IMR-90 (cell line): ENCODE data around the gene SIPA1. TPM values are rescaled to one million over a fixed set of nuclear protein-coding genes. Genes with fewer than 3 reads are reported as not detected.
"Not testable (repeated sequence)": the region's sequence is repeated elsewhere in the genome, so short reads cannot be mapped to it uniquely, and the experiment has no call there.

Experiments
- ATAC-seq: fragments of 200-7000 bp; cut with Tn5 transposase; 2 replicates; pipeline ENCODE4 v1.9.1; 2020; ENCODE audit warnings: low read depth, mild to moderate bottlenecking, moderate library complexity
- BruUV-seq: library from RNA; stranded (reverse); fragments of 400-500 nt; replicated peaks from 2 replicates; lab custom pipeline; 2021; lab: Mats Ljungman, UMichigan
- CTCF ChIA-PET: fragments of 300-600 bp; formaldehyde crosslinking; extraction: SDS; loops from one replicate; lab custom pipeline; 2021; ENCODE audit warnings: antibody characterized with exemption; lab: Yijun Ruan, JAX
- POLR2A ChIA-PET: fragments of 300-600 bp; sonication (Branson Sonifier 250); formaldehyde crosslinking; loops from one replicate; lab custom pipeline; 2022; ENCODE audit warnings: antibody characterized with exemption; ENCODE audit not compliant: unreplicated experiment; lab: Charles Lee
- DNase-seq: peaks from one replicate; pipeline ENCODE4 v3.0.0; 2013
- H2AFZ ChIP-seq: replicated peaks from 2 replicates; pipeline ENCODE3; 2013; ENCODE audit warnings: low read length, mild to moderate bottlenecking; ENCODE audit not compliant: poor library complexity
- H2AK5ac ChIP-seq: 2 replicates; pipeline ENCODE4 v1.6.1; 2013; ENCODE audit warnings: low read depth, low read length, inconsistent platforms
- H2AK9ac ChIP-seq: replicated peaks from 2 replicates; pipeline ENCODE3; 2013; ENCODE audit warnings: mild to moderate bottlenecking, low read depth, low read length, moderate library complexity; ENCODE audit not compliant: poor library complexity
- H2BK120ac ChIP-seq: 2 replicates; pipeline ENCODE4 v1.6.1; 2013; ENCODE audit warnings: low read depth, low read length, inconsistent platforms
- H2BK15ac ChIP-seq: 3 replicates; pipeline ENCODE4 v1.6.1; 2013; ENCODE audit warnings: low read depth, low read length, inconsistent platforms
- H2BK20ac ChIP-seq: 2 replicates; pipeline ENCODE4 v1.6.1; 2013; ENCODE audit warnings: low read depth, mild to moderate bottlenecking, inconsistent platforms, low read length, moderate library complexity
- H2BK5ac ChIP-seq: 2 replicates; pipeline ENCODE4 v1.6.1; 2013; ENCODE audit warnings: mild to moderate bottlenecking, low read depth, low read length, inconsistent platforms; ENCODE audit not compliant: poor library complexity, severe bottlenecking
- H3K14ac ChIP-seq: replicated peaks from 2 replicates; pipeline ENCODE4 v1.6.1; 2013; ENCODE audit warnings: low read depth, low read length, inconsistent platforms
- H3K18ac ChIP-seq: 2 replicates; pipeline ENCODE4 v1.6.1; 2013; ENCODE audit warnings: low read depth, low read length, control low read depth
- H3K23ac ChIP-seq: 2 replicates; pipeline ENCODE4 v1.6.1; 2013; ENCODE audit warnings: low read depth, low read length, inconsistent platforms
- H3K27ac ChIP-seq: 2 replicates; pipeline ENCODE4 v1.5.1; 2013; ENCODE audit warnings: mild to moderate bottlenecking, control low read depth, low read length; ENCODE audit not compliant: insufficient read depth
- H3K27me3 ChIP-seq: 2 replicates; pipeline ENCODE4 v1.6.1; 2013; ENCODE audit warnings: low read length; ENCODE audit not compliant: control insufficient read depth, insufficient read depth
- H3K36me3 ChIP-seq: 2 replicates; pipeline ENCODE4 v1.6.1; 2013; ENCODE audit warnings: low read length, mixed read lengths; ENCODE audit not compliant: control insufficient read depth, insufficient read depth
- H3K4ac ChIP-seq: 2 replicates; pipeline ENCODE4 v1.6.1; 2013; ENCODE audit warnings: low read depth, low read length, inconsistent platforms
- H3K4me1 ChIP-seq: 2 replicates; pipeline ENCODE4 v1.6.1; 2013; ENCODE audit warnings: low read length, mixed read lengths; ENCODE audit not compliant: control insufficient read depth, insufficient read depth
- H3K4me2 ChIP-seq: 2 replicates; pipeline ENCODE4 v1.6.1; 2013; ENCODE audit warnings: low read depth, mild to moderate bottlenecking, control low read depth, low read length, moderate library complexity
- H3K4me3 ChIP-seq: 2 replicates; pipeline ENCODE4 v1.5.1; 2013; ENCODE audit warnings: low read depth, mild to moderate bottlenecking, control low read depth, low read length, moderate library complexity; ENCODE audit not compliant: insufficient read depth
- H3K56ac ChIP-seq: 2 replicates; pipeline ENCODE4 v1.6.1; 2013; ENCODE audit warnings: low read length, inconsistent platforms; ENCODE audit not compliant: insufficient read depth; ENCODE audit errors: extremely low read depth
- H3K79me1 ChIP-seq, 2 experiments: 2 replicates each; pipeline ENCODE4 v1.6.1; 2013; ENCODE audit warnings: low read length in 2 of 2, inconsistent platforms in 1 of 2, low read depth in 1 of 2
- H3K9ac ChIP-seq: 2 replicates; pipeline ENCODE4 v1.6.1; 2013; ENCODE audit warnings: low read depth, low read length, control low read depth
- H3K9me1 ChIP-seq: 2 replicates; pipeline ENCODE4 v1.6.1; 2013; ENCODE audit warnings: low read length, inconsistent platforms; ENCODE audit not compliant: insufficient read depth
- H3K9me3 ChIP-seq: 2 replicates; pipeline ENCODE4 v1.6.1; 2013; ENCODE audit warnings: low read length; ENCODE audit not compliant: control insufficient read depth, insufficient read depth
- H4K20me1 ChIP-seq: 2 replicates; pipeline ENCODE4 v1.6.1; 2013; ENCODE audit warnings: low read length, inconsistent platforms; ENCODE audit not compliant: insufficient read depth
- H4K5ac ChIP-seq: 2 replicates; pipeline ENCODE4 v1.6.1; 2013; ENCODE audit warnings: mild to moderate bottlenecking, low read depth, low read length, control low read depth
- H4K8ac ChIP-seq, 2 experiments: 2 replicates each; pipeline ENCODE4 v1.6.1; 2013; ENCODE audit warnings: low read depth in 2 of 2, low read length in 2 of 2, control low read depth in 1 of 2, inconsistent platforms in 1 of 2
- H4K91ac ChIP-seq: 2 replicates; pipeline ENCODE4 v1.6.1; 2013; ENCODE audit warnings: low read depth, low read length, inconsistent platforms; ENCODE audit not compliant: insufficient read depth
- WGBS, 2 experiments: methylation state at CpG; one replicate each; pipeline versions ENCODE4 v1.1.5 to v1.1.7; 2013; ENCODE audit warnings: missing lambda C conversion rate in 2 of 2; ENCODE audit not compliant: insufficient read length in 1 of 2; ENCODE audit errors: extremely low coverage in 2 of 2; 5-methylcytosine and 5-hydroxymethylcytosine counted together
- dilution Hi-C: fragments of 300-500 bp; cut with HindIII; formaldehyde crosslinking; loops from one replicate; pipeline ENCODE4 v1.14.3; 2018; ENCODE audit warnings: low sequenced_read_pairs; ENCODE audit not compliant: unreplicated experiment
- in situ Hi-C: fragments of 300-500 bp; cut with MboI; formaldehyde crosslinking; loops from 3 replicates; pipeline ENCODE4 v1.14.3; 2019; ENCODE audit warnings: low sequenced_read_pairs, inconsistent platforms, mixed read lengths
- intact Hi-C: fragments of 100-400 bp; cut with micrococcal nuclease; formaldehyde crosslinking; loops from 2 replicates; pipeline ENCODE4 v1.10.0; 2022
- polyA plus RNA-seq, 3 experiments: library from polyadenylated mRNA; depleted of rRNA; stranded (reverse); fragments of >200 nt; gene quantifications; 2 replicates each; pipeline ENCODE4 v1.2.3, GENCODE V29; 2012; ENCODE audit warnings: low replicate concordance in 1 of 3
- total RNA-seq: library from RNA; depleted of rRNA; stranded (reverse); fragments of >200 nt; gene quantifications from 2 replicates; pipeline ENCODE4 v1.2.3, GENCODE V29; 2012

SIPA1 gene
- total and polyA plus RNA-seq, 2 of the 4 experiments (the other 2 are of a cell fraction): 10.6 to 39.7 TPM

GRCh38 chr11:65691847-65692246 lies 53.9 kb downstream of the SIPA1 start:
- H3K27ac ChIP-seq, H4K5ac ChIP-seq, H2BK20ac ChIP-seq, H3K4me2 ChIP-seq, dilution Hi-C loops, in situ Hi-C loops, H3K4ac ChIP-seq, H3K18ac ChIP-seq, H2BK15ac ChIP-seq, H4K20me1 ChIP-seq, H2AFZ ChIP-seq, H3K14ac ChIP-seq, POLR2A ChIA-PET, H3K56ac ChIP-seq, H3K9ac ChIP-seq, H3K9me1 ChIP-seq, H3K79me1 ChIP-seq, H2AK5ac ChIP-seq, H3K4me1 ChIP-seq, BruUV-seq, H3K9me3 ChIP-seq, H3K4me3 ChIP-seq, ATAC-seq, H4K8ac ChIP-seq, H3K23ac ChIP-seq, DNase-seq, H2AK9ac ChIP-seq, H2BK120ac ChIP-seq, H4K91ac ChIP-seq, H2BK5ac ChIP-seq, H3K36me3 ChIP-seq: not testable (repeated sequence)
- WGBS, 2 experiments: no CpG with 5 or more reads among the region's 8 CpGs
- peaks cover 24% of the 10 kb centered on the region for H3K27me3 ChIP-seq
- intact Hi-C loops: loop anchor here (10.0 kb wide), 1 partner anchor 73 kb away; no protein-coding TSS in a partner anchor
- CTCF ChIA-PET: interaction anchor here (0.6 kb wide), 1 partner anchor 22 kb away, joined by 3 read pairs; no protein-coding TSS in a partner anchor
